Liver (tissue), 9 donors: ENCODE measurements around the gene PREX1. TPM values are rescaled to one million over a fixed set of nuclear protein-coding genes. Genes with fewer than 3 reads are reported as not detected.

Source experiments
- DNase-seq: peaks from one replicate; pipeline ENCODE4 v3.0.0-alpha.2; 2017; ENCODE audit warnings: low spot score
- H3K27ac ChIP-seq, 2 donors: one replicate each; pipeline ENCODE4 v1.7.0; 2013; ENCODE audit warnings: inconsistent platforms in 2 of 2, low read length in 2 of 2, control low read depth in 1 of 2, low read depth in 1 of 2, mild to moderate bottlenecking in 1 of 2
- H3K27me3 ChIP-seq, 4 donors: one replicate each; pipeline versions ENCODE4 v1.6.1 to v1.7.0; 2013; ENCODE audit warnings: low read length in 3 of 4, inconsistent platforms in 1 of 4, mild to moderate bottlenecking in 1 of 4, moderate library complexity in 1 of 4; ENCODE audit not compliant: control insufficient read depth in 4 of 4, insufficient read depth in 4 of 4
- H3K36me3 ChIP-seq, 4 donors: one replicate each; pipeline versions ENCODE4 v1.6.1 to v1.7.0; 2013; ENCODE audit warnings: low read length in 3 of 4, mild to moderate bottlenecking in 3 of 4, low read depth in 1 of 4, moderate library complexity in 1 of 4; ENCODE audit not compliant: control insufficient read depth in 4 of 4, insufficient read depth in 3 of 4
- H3K4me1 ChIP-seq, 4 donors: one replicate each; pipeline versions ENCODE4 v1.6.1 to v1.7.0; 2013; ENCODE audit warnings: low read length in 3 of 4, mild to moderate bottlenecking in 3 of 4, moderate library complexity in 1 of 4; ENCODE audit not compliant: control insufficient read depth in 4 of 4, insufficient read depth in 4 of 4
- H3K4me3 ChIP-seq, 3 donors: one replicate each; pipeline versions ENCODE4 v1.6.1 to v1.7.0; 2013; ENCODE audit warnings: low read length in 3 of 3, control low read depth in 1 of 3, low read depth in 1 of 3, mild to moderate bottlenecking in 1 of 3
- H3K9ac ChIP-seq, 2 donors: one replicate each; pipeline ENCODE4 v1.7.0; 2013; ENCODE audit warnings: low read length in 2 of 2, mild to moderate bottlenecking in 2 of 2, moderate library complexity in 2 of 2, control low read depth in 1 of 2, low read depth in 1 of 2
- H3K9me3 ChIP-seq, 4 donors: one replicate each; pipeline versions ENCODE4 v1.6.1 to v1.7.0; 2013; ENCODE audit warnings: low read length in 3 of 4; ENCODE audit not compliant: control insufficient read depth in 4 of 4
- ATF3 ChIP-seq: IDR thresholded peaks from 2 replicates; pipeline ENCODE4 v1.6.1; 2016; ENCODE audit warnings: antibody characterized with exemption
- CTCF ChIP-seq: fragments of 150-350 bp; IDR thresholded peaks from 2 replicates; pipeline ENCODE4 v1.5.1; 2017; ENCODE audit warnings: improper control_type of control experiment, low read depth, low read length; ENCODE audit not compliant: missing input control
- EGR1 ChIP-seq, 2 donors: IDR thresholded peaks; 2 replicates each; pipeline ENCODE4 v1.6.1; 2016 to 2018; ENCODE audit warnings: antibody characterized with exemption in 2 of 2, low read depth in 2 of 2
- FOXA1 ChIP-seq: IDR thresholded peaks from 2 replicates; pipeline ENCODE4 v1.6.1; 2016; ENCODE audit warnings: antibody characterized with exemption
- FOXA2 ChIP-seq: IDR thresholded peaks from 2 replicates; pipeline ENCODE4 v1.6.1; 2016; ENCODE audit warnings: antibody characterized with exemption
- GABPA ChIP-seq, 2 donors: IDR thresholded peaks in 1 of 2; conservative IDR thresholded peaks in 1 of 2; 2 replicates each; pipeline ENCODE4 v1.6.1; 2016; ENCODE audit warnings: antibody characterized with exemption in 2 of 2, mild to moderate bottlenecking in 1 of 2, moderate library complexity in 1 of 2
- HNF4A ChIP-seq, 2 donors: conservative IDR thresholded peaks; 2 replicates each; pipeline ENCODE4 v1.6.1; 2016; ENCODE audit warnings: antibody characterized with exemption in 2 of 2, mild to moderate bottlenecking in 2 of 2
- HNF4G ChIP-seq: IDR thresholded peaks from 2 replicates; pipeline ENCODE4 v1.6.1; 2016; ENCODE audit warnings: antibody characterized with exemption
- JUND ChIP-seq, 2 donors: IDR thresholded peaks; 2 replicates each; pipeline ENCODE4 v1.6.1; 2016; ENCODE audit warnings: antibody characterized with exemption in 2 of 2
- MAX ChIP-seq: IDR thresholded peaks from 2 replicates; pipeline ENCODE4 v1.6.1; 2016; ENCODE audit warnings: antibody characterized with exemption
- NR2F2 ChIP-seq: IDR thresholded peaks from 2 replicates; pipeline ENCODE4 v1.6.1; 2016; ENCODE audit warnings: antibody characterized with exemption
- RAD21 ChIP-seq, 2 donors: IDR thresholded peaks; 2 replicates each; pipeline ENCODE4 v1.6.1; 2016; ENCODE audit warnings: antibody characterized with exemption in 2 of 2, mild to moderate bottlenecking in 2 of 2
- REST ChIP-seq: IDR thresholded peaks from 2 replicates; pipeline ENCODE4 v1.6.1; 2016; ENCODE audit warnings: antibody characterized with exemption, mild to moderate bottlenecking
- RXRA ChIP-seq, 2 donors: IDR thresholded peaks; 2 replicates each; pipeline ENCODE4 v1.6.1; 2017 to 2018; ENCODE audit warnings: antibody characterized with exemption in 2 of 2, mild to moderate bottlenecking in 1 of 2
- SP1 ChIP-seq: IDR thresholded peaks from 2 replicates; pipeline ENCODE4 v1.6.1; 2018; ENCODE audit warnings: antibody characterized with exemption, mild to moderate bottlenecking
- TAF1 ChIP-seq: conservative IDR thresholded peaks from 2 replicates; pipeline ENCODE4 v1.6.1; 2016; ENCODE audit warnings: antibody characterized with exemption, mild to moderate bottlenecking
- YY1 ChIP-seq: IDR thresholded peaks from 2 replicates; pipeline ENCODE4 v1.6.1; 2016; ENCODE audit warnings: antibody characterized with exemption, mild to moderate bottlenecking
- ZBTB33 ChIP-seq: IDR thresholded peaks from 2 replicates; pipeline ENCODE4 v1.6.1; 2016; ENCODE audit warnings: antibody characterized with exemption
- WGBS: extraction: QIAGEN DNeasy Blood & Tissue Kit; methylation state at CpG from one replicate; pipeline ENCODE4 v1.1.7; 2013; 5-methylcytosine and 5-hydroxymethylcytosine counted together
- polyA plus RNA-seq, 2 donors: library from polyadenylated mRNA; stranded (reverse) in 1 of 2; unstranded in 1 of 2; fragments of 200-250 nt in 1 of 2; fragments of >200 nt in 1 of 2; fragmentation: Nextera tagmentation in 1 of 2; extraction: Ambion mirVana in 1 of 2; gene quantifications; one replicate each; pipeline versions ENCODE4 v1.2.1 to v1.2.3, GENCODE V29; 2013 to 2015
- total RNA-seq, 2 donors: library from RNA; depleted of rRNA; stranded (reverse); fragments of >200 nt; gene quantifications; one replicate each; pipeline ENCODE4 v1.2.3, GENCODE V29; 2014
- donor health status: healthy.
- donor health status: healthy.
- donor health status: healthy.
- donor health status: healthy.
- donor health status: healthy.

The PREX1 gene
- total and polyA plus RNA-seq, 4 donors: 2.2 to 18.0 (median 10.8) TPM

- H3K27me3 ChIP-seq: no peaks in the 10 kb centered on the region
- no peak overlapping the region for H3K9ac ChIP-seq
- no peak overlapping the region for H3K27ac ChIP-seq
- peaks cover 0 to 5% (median 0%) of the 10 kb centered on the region in 4 donors for H3K4me1 ChIP-seq
- H3K36me3 ChIP-seq: peaks cover 0 to 4% (median 0%) of the 10 kb centered on the region in 4 donors
- H3K4me3 ChIP-seq: no peak overlapping the region
- no peaks in the 10 kb centered on the region for H3K9me3 ChIP-seq
- WGBS: 66% methylated on average over 3 of the region's 3 CpGs
- TF ChIP-seq FOXA1: no peak
- no peak for TF ChIP-seq ZBTB33
- TF ChIP-seq CTCF: no peak
- TF ChIP-seq FOXA2: no peak
- TF ChIP-seq GABPA (IDR thresholded peaks at IDR 0.05 in 1 of 2, conservative IDR thresholded peaks at IDR 0.05 in 1 of 2): no peak
- TF ChIP-seq SP1: no peak
- TF ChIP-seq NR2F2: no peak
- no peak for TF ChIP-seq JUND (IDR thresholded peaks at IDR 0.05)
- TF ChIP-seq MAX: no peak
- TF ChIP-seq RXRA (IDR thresholded peaks at IDR 0.05): no peak
- no peak for TF ChIP-seq EGR1 (IDR thresholded peaks at IDR 0.05; ENCODE audit: low read depth in 2 of 2)
- no peak for TF ChIP-seq REST
- TF ChIP-seq ATF3: no peak
- no peak for TF ChIP-seq YY1
- no peak for TF ChIP-seq TAF1
- no peak for TF ChIP-seq RAD21 (IDR thresholded peaks at IDR 0.05)
- TF ChIP-seq HNF4A (conservative IDR thresholded peaks at IDR 0.05): no peak
- TF ChIP-seq HNF4G: no peak
- DNase-seq: no peak
Observed at GRCh38 chr20:48738094-48738398, 89.8 kb downstream of the PREX1 start.
